ENCODE measurements around the gene PCDHGA5.
"Not testable (repeated sequence)": the region's sequence is repeated elsewhere in the genome, so short reads cannot be mapped to it uniquely, and the experiment has no call there.

Gene PCDHGA5

DNA sequence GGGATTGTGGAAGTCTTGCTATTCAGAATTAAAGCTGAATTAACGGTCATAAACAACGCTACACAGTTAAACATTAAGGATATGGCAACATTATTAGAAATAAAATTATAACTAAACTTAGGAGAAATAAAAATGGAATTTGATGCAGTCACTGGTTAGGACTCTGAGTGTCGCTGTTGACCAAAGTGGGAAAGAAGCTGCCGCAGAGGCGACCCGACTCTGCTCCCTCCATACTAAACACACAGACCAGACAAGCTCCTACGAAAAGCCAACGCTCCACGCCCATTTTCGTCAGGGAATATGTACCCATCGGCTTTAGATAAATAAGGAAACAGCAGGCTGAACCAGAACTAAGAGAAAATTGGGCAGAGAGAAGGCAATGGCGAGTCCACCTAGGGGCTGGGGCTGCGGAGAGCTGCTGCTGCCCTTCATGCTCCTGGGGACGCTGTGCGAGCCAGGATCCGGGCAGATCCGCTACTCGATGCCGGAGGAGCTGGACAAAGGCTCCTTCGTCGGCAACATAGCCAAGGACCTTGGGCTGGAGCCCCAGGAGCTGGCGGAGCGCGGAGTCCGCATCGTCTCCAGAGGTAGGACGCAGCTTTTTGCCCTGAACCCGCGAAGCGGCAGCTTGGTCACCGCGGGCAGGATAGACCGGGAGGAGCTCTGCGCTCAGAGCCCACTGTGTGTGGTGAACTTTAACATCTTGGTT is at the start of gene PCDHGA5:
Gene PCDHGA5, plus strand, starts transcription at position 211 of the 709 bp plus-strand sequence. Its CDS starts 169 bp downstream, at position 380.
- Mint-ChIP-seq H3K27ac (ENCODE audit: low read depth) (no peak within 1 kb of the TSS), H3K36me3 (ENCODE audit: insufficient read depth) (peaks cover 14% of the 10 kb centered on the region), H3K4me3 (no peak within 1 kb of the TSS), H3K4me1 (peaks cover 6% of the 10 kb centered on the region), H3K27me3 (peaks cover 86% of the 10 kb centered on the region), H3K9me3 (peaks cover 20% of the 10 kb centered on the region)
- ATAC-seq (replicated peaks; ENCODE audit: extremely low read depth, poor library complexity, severe bottlenecking) (no peak), DNase-seq (ENCODE audit: low spot score in 2 of 2) (no peak)

DNA sequence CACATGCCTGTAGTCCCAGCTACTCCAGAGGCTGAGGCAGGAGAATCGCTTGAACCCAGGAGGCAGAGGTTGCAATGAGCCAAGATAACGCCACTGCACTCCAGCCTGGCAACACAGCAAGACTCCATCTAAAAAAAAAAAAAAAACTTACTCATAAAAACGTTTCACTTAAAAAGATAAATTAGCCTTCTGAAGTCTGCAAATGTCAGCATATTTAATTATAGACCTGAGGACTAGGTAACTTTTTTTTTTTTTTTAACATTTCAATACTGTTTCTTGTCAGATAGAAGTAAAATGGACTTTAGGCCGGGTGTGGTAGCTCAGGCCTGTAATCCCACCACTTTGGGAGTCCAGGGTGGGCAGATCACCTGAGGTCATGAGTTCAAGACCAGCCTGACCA is 47.0 kb upstream of the PCDHGA5 start:
- H3K27me3 Mint-ChIP-seq; H3K4me3 Mint-ChIP-seq; H3K27ac Mint-ChIP-seq (ENCODE audit: low read depth); ATAC-seq (replicated peaks; ENCODE audit: extremely low read depth, poor library complexity, severe bottlenecking); DNase-seq (ENCODE audit: low spot score in 2 of 2): not testable (repeated sequence)
- peaks cover 34% of the 10 kb centered on the region for H3K4me1 Mint-ChIP-seq
- H3K36me3 Mint-ChIP-seq (ENCODE audit: insufficient read depth): peaks cover 35% of the 10 kb centered on the region
- H3K9me3 Mint-ChIP-seq: peaks cover 45% of the 10 kb centered on the region

GRCh38 chr5:141319202-141319601 is 44.8 kb upstream of the PCDHGA5 start:
- H3K27ac Mint-ChIP-seq (ENCODE audit: low read depth): peak overlapping the region; percentile 100
- peak overlapping the region; percentile 97 for H3K4me3 Mint-ChIP-seq
- no peaks in the 10 kb centered on the region for H3K27me3 Mint-ChIP-seq
- DNase-seq (ENCODE audit: low spot score in 2 of 2) (no peak), ATAC-seq (replicated peaks; ENCODE audit: extremely low read depth, poor library complexity, severe bottlenecking) (no peak)
- peaks cover 34% of the 10 kb centered on the region for H3K4me1 Mint-ChIP-seq
- H3K9me3 Mint-ChIP-seq: peaks cover 41% of the 10 kb centered on the region
- peaks cover 33% of the 10 kb centered on the region for H3K36me3 Mint-ChIP-seq (ENCODE audit: insufficient read depth)

DNA sequence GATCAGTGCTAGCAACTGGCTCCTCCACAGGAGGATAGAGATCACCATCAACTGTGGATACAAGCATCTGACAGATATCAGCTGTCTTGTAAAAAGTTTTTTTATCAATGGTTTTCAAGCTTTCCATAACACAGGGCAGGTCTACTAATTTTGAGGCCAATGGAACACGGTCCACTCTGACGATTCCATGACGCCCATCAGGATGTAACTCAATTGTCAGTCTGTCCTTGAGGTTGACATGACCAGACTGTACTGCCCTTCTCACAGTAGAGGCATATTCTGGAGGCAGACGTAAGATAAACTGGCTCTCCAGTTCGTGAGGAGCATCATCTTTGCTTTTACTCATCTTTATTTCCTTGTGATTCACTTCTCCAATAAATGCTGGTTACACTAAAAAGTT is 44.3 kb upstream of the PCDHGA5 start:
- Mint-ChIP-seq H3K36me3 (ENCODE audit: insufficient read depth) (peaks cover 33% of the 10 kb centered on the region), H3K27ac (ENCODE audit: low read depth) (peak overlapping the region; percentile 100), H3K4me3 (peak overlapping the region; percentile 97)

DNA sequence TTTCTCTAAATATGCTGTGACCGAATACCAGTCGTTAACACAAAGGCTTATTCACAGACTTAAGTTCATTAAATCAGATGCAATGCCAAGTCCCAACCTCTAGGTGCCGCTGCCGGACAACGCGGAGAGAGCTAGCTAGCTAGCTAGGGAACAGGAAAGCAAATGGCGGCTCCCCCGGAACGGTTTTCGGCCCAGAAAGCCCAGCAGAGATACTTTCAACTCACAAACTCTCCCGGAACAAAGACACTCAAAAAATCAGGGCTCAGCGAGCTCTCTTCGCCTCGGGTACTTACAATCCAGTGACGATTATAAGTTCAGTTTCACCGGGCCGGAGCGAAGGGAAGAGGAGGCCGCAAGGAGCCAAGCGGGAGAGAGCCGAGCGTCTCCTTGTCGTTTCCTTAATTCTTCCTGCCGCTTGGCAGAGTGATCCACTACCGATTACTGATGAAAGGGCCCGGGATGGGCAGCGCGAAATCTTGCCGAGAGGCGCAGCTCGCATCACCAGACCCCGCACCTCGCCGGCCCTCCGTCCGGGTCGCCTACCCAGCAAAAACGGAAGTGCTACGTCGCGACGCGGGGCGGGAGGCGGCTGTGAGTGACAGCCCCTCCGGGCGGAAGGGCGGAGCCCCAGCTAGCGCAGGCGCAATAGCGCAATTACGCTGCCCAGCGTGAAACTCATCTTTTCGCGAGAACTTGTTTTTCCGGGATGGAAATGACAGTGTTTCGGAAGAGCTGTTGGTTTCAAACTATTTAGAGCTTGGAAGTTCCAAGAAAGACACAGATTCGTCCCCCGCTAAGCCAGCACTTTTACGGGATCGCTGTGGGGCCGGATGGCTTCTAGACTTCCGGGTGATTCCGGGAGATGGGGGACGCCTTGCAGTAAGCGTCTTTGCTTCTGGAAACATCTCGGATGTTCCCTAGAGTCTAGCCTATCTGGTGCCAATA is 43.5 kb upstream of the PCDHGA5 start, which contains the start of gene TAF7:
Gene TAF7, minus strand, starts transcription at position 560 of the 945 bp plus-strand sequence. CDS start 740 bp downstream, outside the sequence.
- peaks cover 32% of the 10 kb centered on the region for H3K4me1 Mint-ChIP-seq
- H3K27ac Mint-ChIP-seq (ENCODE audit: low read depth): peak within 1 kb of the TSS; percentile 100
- peak; percentile 87 to 90 for DNase-seq (ENCODE audit: low spot score in 2 of 2)
- no peaks in the 10 kb centered on the region for H3K27me3 Mint-ChIP-seq
- peaks cover 28% of the 10 kb centered on the region for H3K9me3 Mint-ChIP-seq
- peak within 1 kb of the TSS; percentile 97 for H3K4me3 Mint-ChIP-seq
- ATAC-seq (replicated peaks; ENCODE audit: extremely low read depth, poor library complexity, severe bottlenecking): peak; percentile 90
- peaks cover 30% of the 10 kb centered on the region for H3K36me3 Mint-ChIP-seq (ENCODE audit: insufficient read depth)

More for the DNA sequence above, 44.3 kb upstream of the PCDHGA5 start:
- Mint-ChIP-seq H3K4me1 (peaks cover 34% of the 10 kb centered on the region), H3K27me3 (no peaks in the 10 kb centered on the region), H3K9me3 (peaks cover 36% of the 10 kb centered on the region)
- ATAC-seq (replicated peaks; ENCODE audit: extremely low read depth, poor library complexity, severe bottlenecking) (no peak), DNase-seq (ENCODE audit: low spot score in 2 of 2) (no peak)

GRCh38 chr5:141322261-141322660 is 41.7 kb upstream of the PCDHGA5 start:
- DNase-seq (ENCODE audit: low spot score in 2 of 2): no peak
- Mint-ChIP-seq H3K27me3 (peaks cover 14% of the 10 kb centered on the region), H3K4me3 (peak overlapping the region; percentile 97), H3K9me3 (peaks cover 23% of the 10 kb centered on the region), H3K4me1 (peaks cover 37% of the 10 kb centered on the region), H3K36me3 (ENCODE audit: insufficient read depth) (peaks cover 31% of the 10 kb centered on the region), H3K27ac (ENCODE audit: low read depth) (no peak overlapping the region)
- ATAC-seq (replicated peaks; ENCODE audit: extremely low read depth, poor library complexity, severe bottlenecking): no peak

DNA sequence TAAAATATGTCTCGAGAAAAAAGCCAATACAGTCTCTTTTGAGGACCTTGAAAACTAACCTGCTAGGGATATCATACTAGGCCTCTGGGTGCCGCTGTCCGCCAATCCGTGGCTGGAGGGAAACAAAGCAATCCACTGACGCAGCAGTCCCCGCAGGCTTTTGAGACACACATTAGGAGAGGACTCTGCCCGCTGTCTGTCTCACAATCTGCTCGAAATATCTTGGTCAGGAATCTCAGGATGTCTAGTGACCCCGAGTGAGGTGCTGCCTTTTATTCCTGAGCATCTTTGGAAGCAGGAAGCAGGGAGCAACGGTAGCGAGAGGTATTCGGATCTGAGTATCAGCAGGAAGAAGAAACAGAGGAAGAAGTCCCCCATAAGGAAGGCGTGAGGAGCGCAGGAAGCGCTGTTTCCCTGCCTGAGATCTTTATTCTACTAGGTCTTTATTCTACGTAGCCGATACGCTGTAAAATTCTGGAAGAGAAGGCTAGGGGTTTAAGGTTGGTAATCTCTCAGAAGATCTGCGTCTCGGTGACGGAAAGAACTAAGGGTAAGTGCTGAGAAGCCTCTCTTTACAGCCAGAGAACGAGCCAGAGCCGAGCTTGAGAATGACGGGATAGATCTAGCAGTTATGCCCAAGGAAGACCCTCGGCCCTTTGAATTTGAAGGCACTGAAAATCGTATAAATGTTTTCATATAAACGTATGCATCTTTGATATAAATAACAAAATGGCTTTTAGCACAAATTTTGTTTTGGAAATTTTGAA is 37.7 kb upstream of the PCDHGA5 start:
- Mint-ChIP-seq H3K9me3 (no peaks in the 10 kb centered on the region), H3K27ac (ENCODE audit: low read depth) (peak overlapping the region; percentile 91), H3K36me3 (ENCODE audit: insufficient read depth) (peaks cover 5% of the 10 kb centered on the region), H3K4me1 (peaks cover 8% of the 10 kb centered on the region), H3K27me3 (peaks cover 36% of the 10 kb centered on the region), H3K4me3 (peak overlapping the region; percentile 87)
- ATAC-seq (replicated peaks; ENCODE audit: extremely low read depth, poor library complexity, severe bottlenecking) (peak; percentile 89), DNase-seq (ENCODE audit: low spot score in 2 of 2) (peak; percentile 28 to 49)

DNA sequence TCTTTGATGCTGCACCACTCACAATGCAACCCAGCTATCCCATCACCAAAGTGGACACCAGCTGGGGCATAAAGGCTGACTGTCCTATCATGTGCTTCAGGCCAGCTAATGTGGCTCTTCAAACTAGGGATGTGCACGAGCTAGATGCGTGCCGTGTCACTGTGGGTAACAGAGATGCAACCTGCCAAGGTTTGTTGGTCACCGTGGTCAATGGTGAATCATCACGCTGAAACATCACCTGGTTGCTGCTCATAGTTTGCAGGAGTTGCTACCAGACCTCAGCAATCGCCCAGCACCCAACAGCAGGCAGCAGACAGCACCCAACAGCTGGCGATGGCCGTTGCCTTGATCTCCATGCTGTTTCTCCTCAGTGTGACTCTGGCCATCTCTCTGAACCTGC is 35.7 kb upstream of the PCDHGA5 start:
- H3K36me3 Mint-ChIP-seq (ENCODE audit: insufficient read depth): peaks cover 5% of the 10 kb centered on the region
- peaks cover 8% of the 10 kb centered on the region for H3K4me1 Mint-ChIP-seq
- H3K9me3 Mint-ChIP-seq: no peaks in the 10 kb centered on the region
- ATAC-seq (replicated peaks; ENCODE audit: extremely low read depth, poor library complexity, severe bottlenecking): no peak
- peaks cover 43% of the 10 kb centered on the region for H3K27me3 Mint-ChIP-seq
- DNase-seq (ENCODE audit: low spot score in 2 of 2): no peak
- no peak overlapping the region for H3K4me3 Mint-ChIP-seq
- H3K27ac Mint-ChIP-seq (ENCODE audit: low read depth): no peak overlapping the region

- H3K4me3 Mint-ChIP-seq: peak within 1 kb of the TSS; percentile 49
- H3K4me1 Mint-ChIP-seq: peaks cover 8% of the 10 kb centered on the region
- DNase-seq (ENCODE audit: low spot score in 2 of 2) (no peak), ATAC-seq (replicated peaks; ENCODE audit: extremely low read depth, poor library complexity, severe bottlenecking) (peak; percentile 41)
- H3K36me3 Mint-ChIP-seq (ENCODE audit: insufficient read depth): peaks cover 6% of the 10 kb centered on the region
- H3K27ac Mint-ChIP-seq (ENCODE audit: low read depth): no peak within 1 kb of the TSS
- H3K27me3 Mint-ChIP-seq: peaks cover 65% of the 10 kb centered on the region
- peaks cover 5% of the 10 kb centered on the region for H3K9me3 Mint-ChIP-seq
These were observed 33.5 kb upstream of the PCDHGA5 start, which contains the start of gene PCDHGA1 for GRCh38 chr5:141330299-141331080. TSS of gene PCDHGA1 (plus strand) at chr5:141330514.

- H3K4me3 Mint-ChIP-seq; H3K27ac Mint-ChIP-seq (ENCODE audit: low read depth); H3K36me3 Mint-ChIP-seq (ENCODE audit: insufficient read depth); DNase-seq (ENCODE audit: low spot score in 2 of 2); H3K4me1 Mint-ChIP-seq; ATAC-seq (replicated peaks; ENCODE audit: extremely low read depth, poor library complexity, severe bottlenecking); H3K9me3 Mint-ChIP-seq: not testable (repeated sequence)
- peaks cover 69% of the 10 kb centered on the region for H3K27me3 Mint-ChIP-seq
These were observed 31.4 kb upstream of the PCDHGA5 start for GRCh38 chr5:141332571-141332970.

DNA sequence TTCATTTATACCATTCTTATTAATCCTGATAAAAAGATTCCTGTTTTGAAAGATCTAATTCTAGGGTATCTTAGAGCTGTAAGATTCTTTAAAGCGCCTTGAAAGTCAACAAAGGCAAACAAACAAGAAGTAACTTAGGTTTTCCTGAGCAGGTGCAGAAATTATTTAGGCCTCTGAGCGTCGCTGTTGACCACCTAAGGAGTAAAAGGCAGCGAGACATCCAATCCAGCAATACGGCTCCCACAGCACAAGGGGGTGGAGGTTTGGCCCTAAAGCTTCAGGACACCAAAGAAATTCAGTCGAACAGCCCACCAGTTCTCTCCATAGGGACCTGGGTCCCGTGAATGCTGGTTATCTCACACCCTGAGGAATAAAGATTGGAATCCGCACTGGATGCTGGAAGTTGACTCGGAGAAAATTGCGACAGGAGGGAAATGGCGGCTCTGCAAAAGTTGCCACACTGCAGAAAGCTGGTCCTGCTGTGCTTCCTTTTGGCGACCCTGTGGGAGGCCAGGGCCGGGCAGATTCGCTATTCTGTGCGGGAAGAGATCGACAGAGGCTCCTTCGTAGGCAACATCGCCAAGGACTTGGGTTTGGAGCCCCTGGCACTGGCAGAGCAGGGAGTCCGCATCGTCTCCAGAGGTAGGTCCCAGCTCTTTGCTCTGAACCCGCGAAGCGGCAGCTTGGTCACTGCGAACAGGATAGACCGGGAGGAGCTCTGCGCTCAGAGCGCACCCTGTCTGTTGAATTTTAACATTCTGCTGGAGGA is 25.2 kb upstream of the PCDHGA5 start, which contains the start of gene PCDHGA2:
Gene PCDHGA2, plus strand, starts transcription at position 223 of the 769 bp plus-strand sequence.
- H3K9me3 Mint-ChIP-seq: peaks cover 15% of the 10 kb centered on the region
- no peak for ATAC-seq (replicated peaks; ENCODE audit: extremely low read depth, poor library complexity, severe bottlenecking)
- peaks cover 92% of the 10 kb centered on the region for H3K27me3 Mint-ChIP-seq
- no peak for DNase-seq (ENCODE audit: low spot score in 2 of 2)
- H3K36me3 Mint-ChIP-seq (ENCODE audit: insufficient read depth): peaks cover 2% of the 10 kb centered on the region
- no peak within 1 kb of the TSS for H3K4me3 Mint-ChIP-seq
- no peak within 1 kb of the TSS for H3K27ac Mint-ChIP-seq (ENCODE audit: low read depth)
- H3K4me1 Mint-ChIP-seq: no peaks in the 10 kb centered on the region

Measured in central memory CD8-positive, alpha-beta T cell (primary cell).